Hippocampal formation (tissue), 2 donors: ENCODE results near the gene STX2.
"Not testable (repeated sequence)": the region's sequence is repeated elsewhere in the genome, so short reads cannot be mapped to it uniquely, and the experiment has no call there.

Experiments used
- DNase-seq, 2 donors: peaks; one replicate each; lab custom pipeline; 2025; lab: John Stamatoyannopoulos, UW

Gene STX2

DNA sequence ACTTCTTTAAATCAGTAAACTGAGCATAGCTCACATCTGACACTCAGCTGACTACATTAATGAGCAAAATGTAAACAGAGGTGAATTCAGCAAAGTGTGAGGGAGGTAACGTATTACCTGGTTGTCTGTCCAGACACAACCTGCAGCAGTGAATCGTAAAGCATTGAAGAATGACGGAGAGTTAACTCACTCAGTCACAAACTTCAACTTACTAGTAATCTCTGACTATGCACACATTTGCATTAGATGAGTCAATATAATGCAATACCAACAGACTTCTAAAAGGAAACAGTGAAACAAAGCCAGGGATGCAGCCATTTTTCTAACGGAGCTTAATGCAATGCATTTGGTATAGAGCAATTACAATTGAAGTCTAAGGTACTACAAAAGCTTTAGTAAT is 40.0 kb downstream of the STX2 start:
- DNase-seq: no peak

DNA sequence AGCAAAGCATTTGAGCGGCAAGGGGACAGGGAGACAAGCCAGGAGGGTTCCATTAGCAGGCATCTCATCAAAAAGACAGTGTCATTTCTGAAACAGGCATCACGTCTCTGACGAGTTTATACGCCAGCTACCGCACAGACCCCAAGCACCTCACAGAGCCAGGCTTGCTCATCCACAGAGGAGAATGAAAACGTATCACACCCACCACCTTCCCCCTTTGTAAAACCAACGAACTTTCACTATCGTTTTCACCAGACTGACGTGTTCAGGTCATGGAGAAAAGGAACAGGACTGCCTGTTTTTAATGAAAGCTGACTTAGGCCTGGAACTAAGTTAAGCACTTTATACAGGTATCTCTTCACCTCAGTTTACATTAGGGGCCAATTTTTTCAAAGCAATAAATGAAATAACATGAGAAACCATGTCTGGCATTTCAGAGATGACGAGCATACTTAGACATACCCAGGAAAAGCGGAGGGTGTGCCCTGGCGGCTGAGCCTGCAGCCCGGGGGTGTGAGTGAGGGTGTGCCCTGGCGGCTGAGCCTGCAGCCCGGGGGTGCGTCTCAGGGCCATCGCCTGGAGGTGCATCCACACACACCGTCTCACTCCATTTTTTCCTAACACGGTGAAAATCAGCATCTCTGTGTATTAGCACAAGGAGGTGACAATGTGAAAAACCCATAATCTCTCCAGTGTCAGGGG is 41.9 kb downstream of the STX2 start:
- no peak for DNase-seq

GRCh38 chr12:130795906-130796305 is 43.1 kb downstream of the STX2 start:
- DNase-seq: no peak

DNA sequence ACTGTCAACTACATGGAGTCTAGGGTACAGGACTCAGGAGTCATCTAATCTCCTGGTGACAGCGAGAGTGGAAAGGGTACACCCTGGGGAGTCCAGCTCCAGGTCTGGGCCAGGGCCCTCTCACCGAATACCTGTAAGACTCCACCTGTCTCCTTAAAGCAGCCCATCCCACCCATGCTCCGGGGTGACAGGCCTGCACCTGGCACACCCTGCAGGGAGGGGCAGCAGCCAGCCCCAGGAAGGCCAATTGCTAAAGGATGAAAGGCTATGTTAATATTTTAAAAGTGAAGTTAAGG is 45.5 kb downstream of the STX2 start:
- no peak for DNase-seq

DNA sequence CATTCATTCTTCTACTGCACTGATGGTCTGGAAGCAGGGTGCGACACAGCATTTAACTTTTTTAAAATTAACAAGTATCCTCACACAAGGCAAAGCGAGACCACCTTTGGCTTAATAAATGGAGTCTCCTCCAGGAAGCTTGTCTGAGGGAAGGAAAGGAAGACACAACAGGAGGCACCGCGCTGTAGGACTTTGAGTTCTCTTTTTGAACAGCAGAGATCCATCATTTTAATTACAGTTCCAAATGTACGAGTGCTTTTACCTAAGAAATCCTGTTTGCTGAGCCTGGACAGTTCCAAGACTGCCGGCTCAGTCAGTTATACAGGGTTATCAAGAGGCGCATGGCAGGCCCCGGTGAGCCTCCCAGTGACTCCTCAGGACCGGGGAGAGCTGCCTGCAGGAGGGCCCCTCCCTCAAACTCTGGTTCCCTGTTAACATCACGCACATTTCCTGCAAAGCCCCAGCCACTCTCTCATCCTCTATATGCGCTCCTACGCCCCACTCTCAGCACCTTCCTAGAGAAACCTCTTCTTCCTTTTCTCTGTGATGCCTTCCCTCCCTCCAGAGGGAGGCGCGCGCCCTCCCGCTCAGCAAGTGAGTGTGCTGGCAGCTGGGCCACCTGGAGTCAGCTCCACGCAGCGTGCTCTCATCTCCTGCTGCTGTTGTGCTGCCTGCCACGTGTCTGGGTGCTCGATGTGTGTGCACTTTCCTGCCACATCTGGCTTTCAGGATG is 46.1 kb downstream of the STX2 start:
- DNase-seq: no peak

- DNase-seq: no peak
Observed at GRCh38 chr12:130791629-130792028, 47.4 kb downstream of the STX2 start.

DNA sequence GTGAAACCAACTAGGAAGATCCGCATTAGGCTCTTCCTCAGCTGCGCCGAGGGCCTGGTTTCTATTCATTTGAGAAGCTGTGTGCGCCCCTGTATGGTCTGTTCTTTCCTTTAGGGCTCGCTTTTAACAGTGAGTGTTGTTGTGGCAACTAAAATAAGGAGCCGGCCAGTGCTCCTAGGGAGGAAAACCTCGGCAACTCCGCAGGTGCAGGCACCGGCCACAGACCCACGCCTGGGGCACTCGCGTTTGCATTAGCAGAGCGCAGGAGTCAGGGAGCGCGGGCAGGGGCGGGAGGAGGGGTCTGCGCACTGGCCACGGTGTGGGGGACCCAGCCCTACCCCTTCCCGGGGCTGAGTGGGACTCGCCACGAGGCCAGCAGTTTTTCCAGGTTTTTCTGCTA is 50.5 kb downstream of the STX2 start:
- no peak for DNase-seq

- no peak for DNase-seq
Observed at GRCh38 chr12:130787445-130788410, 51.3 kb downstream of the STX2 start.

- DNase-seq: no peak
Observed at GRCh38 chr12:130787041-130787440, 52.0 kb downstream of the STX2 start.

GRCh38 chr12:130783110-130783715 is 55.8 kb downstream of the STX2 start:
- DNase-seq: no peak

GRCh38 chr12:130782245-130782644 is 56.8 kb downstream of the STX2 start:
- not testable (repeated sequence) for DNase-seq

- no peak for DNase-seq
Observed at GRCh38 chr12:130780880-130781575, 58.0 kb downstream of the STX2 start.

DNA sequence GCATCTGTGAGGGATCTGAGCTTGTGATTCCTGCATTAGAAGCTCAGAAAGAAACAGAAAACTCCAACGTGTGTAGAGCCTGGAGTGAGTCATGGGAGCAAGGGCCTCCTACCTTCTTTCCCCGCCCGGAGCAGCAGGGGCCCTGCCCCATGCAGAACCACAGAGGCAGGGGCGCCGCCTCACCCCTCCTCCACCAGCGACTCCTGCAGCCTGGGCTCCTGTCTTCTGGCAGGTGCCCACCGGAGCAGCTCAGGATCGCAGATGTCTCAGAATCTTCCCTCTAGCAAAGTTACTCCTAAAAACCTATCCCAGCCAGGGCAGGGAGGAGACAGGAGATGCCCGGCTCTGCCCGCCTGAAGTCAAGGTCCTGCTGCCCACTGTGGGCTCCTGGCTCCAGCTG is 58.7 kb downstream of the STX2 start:
- DNase-seq: no peak

DNA sequence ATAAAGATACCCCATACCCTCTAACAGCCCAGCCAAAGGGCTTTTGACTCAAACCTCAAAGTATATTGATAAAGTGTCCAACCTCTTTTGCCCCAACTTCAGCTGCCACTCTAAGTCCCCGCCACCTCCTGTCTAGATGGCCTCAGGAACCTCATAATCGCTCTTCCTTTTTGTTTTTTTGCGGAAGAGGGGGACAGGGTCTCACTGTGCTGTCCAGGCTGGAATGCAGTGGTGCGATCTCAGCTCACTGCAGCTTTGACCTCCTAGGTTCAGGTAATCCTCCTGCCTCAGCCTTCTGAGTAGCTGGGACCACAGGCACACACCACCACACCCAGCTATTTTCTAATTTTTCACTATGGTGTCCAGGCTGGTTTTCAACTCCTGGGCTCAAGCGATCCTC is 60.3 kb downstream of the STX2 start:
- no peak for DNase-seq

- no peak for DNase-seq
Observed at GRCh38 chr12:130776857-130777339, 62.2 kb downstream of the STX2 start.

- DNase-seq: peak; percentile 24 to 30
Observed at GRCh38 chr12:130775953-130776856, 62.8 kb downstream of the STX2 start.

DNA sequence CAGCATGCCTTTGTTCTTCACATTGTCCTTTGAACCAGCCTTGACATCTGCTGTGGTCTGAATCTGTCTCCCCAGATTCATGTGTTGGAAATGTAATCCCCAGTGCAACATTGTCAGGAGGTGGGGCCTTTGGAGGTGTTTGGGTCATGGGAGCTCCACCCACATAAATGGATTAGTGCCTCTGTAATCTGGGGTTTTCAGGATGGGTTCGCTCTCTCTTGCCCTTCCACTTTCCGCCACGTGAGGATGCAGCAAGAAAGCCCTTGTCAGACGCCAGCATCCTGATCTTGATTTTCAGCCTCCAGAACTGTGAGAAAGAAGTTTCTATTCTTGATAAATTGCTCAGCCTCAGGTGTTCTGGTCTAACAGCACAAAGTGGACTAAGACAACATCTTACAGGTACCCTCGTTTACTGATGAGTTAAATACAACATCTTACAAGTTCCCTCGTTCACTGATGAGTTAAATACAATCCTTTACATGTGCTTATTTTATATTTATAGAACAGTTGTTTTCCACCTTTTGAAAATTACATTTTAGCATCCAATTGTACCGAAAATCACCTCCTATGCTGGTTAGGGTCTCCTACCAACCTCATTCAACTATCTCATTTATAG is 68.5 kb downstream of the STX2 start:
- DNase-seq: no peak

DNA sequence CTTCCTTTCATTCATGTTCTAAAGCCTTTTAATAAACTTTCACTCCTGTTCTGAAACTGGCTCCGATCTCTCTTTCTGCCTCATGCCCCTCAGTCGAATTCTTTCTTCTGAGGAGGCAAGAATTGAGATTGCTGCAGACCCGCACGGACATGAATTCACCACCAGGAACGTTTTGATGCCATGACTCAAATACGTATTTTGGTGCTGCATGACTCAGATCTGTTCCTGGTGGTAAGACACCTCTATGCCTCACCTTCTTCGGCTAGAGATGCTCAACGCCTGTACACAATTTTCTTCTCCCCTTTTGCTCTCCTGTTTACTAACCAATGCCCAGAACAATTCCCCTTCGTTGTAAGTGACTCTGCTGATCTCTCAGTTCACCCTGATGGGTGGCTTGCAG is 70.9 kb downstream of the STX2 start:
- no peak for DNase-seq

DNA sequence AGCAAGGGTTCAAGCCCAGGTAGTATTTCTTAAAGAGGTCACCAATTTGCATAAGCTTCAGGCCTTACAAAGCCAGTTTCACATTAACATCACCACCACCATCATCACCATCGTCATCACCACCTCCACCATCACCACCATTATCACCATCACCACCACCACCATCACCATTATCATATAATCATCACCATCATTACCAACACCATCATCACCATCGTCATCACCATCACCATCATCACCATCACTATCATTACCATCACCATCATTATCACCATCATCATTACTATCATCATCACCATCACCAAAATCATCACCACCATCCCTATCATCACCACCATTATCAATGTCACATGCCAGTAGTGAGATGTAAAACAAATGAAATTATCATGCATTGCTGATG is 72.6 kb downstream of the STX2 start:
- no peak for DNase-seq

DNA sequence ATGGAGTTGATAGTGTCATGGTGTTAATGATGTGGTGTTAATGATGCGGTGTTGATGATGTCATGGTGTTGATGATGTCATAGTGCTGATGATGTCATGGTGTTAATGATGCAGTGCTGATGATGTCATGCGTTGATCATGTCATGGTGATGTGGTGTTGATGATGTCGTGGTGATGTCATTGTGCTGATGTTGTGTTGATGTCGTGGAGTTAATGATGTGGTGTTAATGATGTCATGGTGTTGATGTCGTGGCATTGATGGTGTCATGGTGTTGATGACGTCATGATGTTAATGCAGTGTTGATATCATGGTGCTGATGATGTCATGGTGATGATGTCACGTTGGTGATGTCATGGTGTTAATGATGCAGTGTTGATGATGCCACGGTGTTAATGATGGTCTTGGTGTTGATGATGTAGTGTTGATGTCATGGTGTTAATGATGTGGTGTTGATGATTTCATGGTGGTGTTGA is 73.8 kb downstream of the STX2 start:
- DNase-seq: no peak
